RWPE2 (cell line): ENCODE results near the gene FEM1A.

Experiments used
- ATAC-seq: fragments of 200-7000 bp; cut with Tn5 transposase; 3 replicates; pipeline ENCODE4 v1.9.1; 2021; ENCODE audit warnings: low read depth
- DNase-seq: peaks from one replicate; pipeline ENCODE4 v3.0.0-alpha.2; 2020; ENCODE audit warnings: low spot score
- H3K27ac ChIP-seq: fragments of 450-650 bp; 2 replicates; pipeline ENCODE4 v1.5.1; 2017; ENCODE audit warnings: mild to moderate bottlenecking; ENCODE audit not compliant: poor library complexity, severe bottlenecking
- H3K27me3 ChIP-seq: fragments of 250-450 bp; sonication (Bioruptor Pico); 2 replicates; pipeline ENCODE4 v1.5.1; 2021; ENCODE audit warnings: mild to moderate bottlenecking, moderate library complexity; ENCODE audit not compliant: insufficient read depth, poor library complexity, severe bottlenecking
- H3K36me3 ChIP-seq: fragments of 250-450 bp; sonication (Bioruptor Pico); 2 replicates; pipeline ENCODE4 v1.5.1; 2020; ENCODE audit warnings: low read depth, mild to moderate bottlenecking, moderate library complexity
- H3K4me1 ChIP-seq: fragments of 250-450 bp; sonication (Bioruptor Pico); 2 replicates; pipeline ENCODE4 v1.5.1; 2021; ENCODE audit warnings: mild to moderate bottlenecking, moderate library complexity; ENCODE audit not compliant: insufficient read depth, poor library complexity, severe bottlenecking
- H3K4me3 ChIP-seq: fragments of 250-450 bp; sonication (Bioruptor Pico); 2 replicates; pipeline ENCODE4 v1.5.1; 2021; ENCODE audit warnings: mild to moderate bottlenecking, moderate library complexity; ENCODE audit not compliant: severe bottlenecking
- H3K9me3 ChIP-seq: fragments of 250-450 bp; sonication (Bioruptor Pico); 2 replicates; pipeline ENCODE4 v1.5.1; 2021; ENCODE audit warnings: mild to moderate bottlenecking, moderate library complexity; ENCODE audit not compliant: severe bottlenecking
- CTCF ChIP-seq: fragments of 450-650 bp; IDR thresholded peaks from one replicate; pipeline ENCODE4 v1.5.1; 2017; ENCODE audit warnings: mild to moderate bottlenecking, moderate library complexity; ENCODE audit not compliant: poor library complexity, severe bottlenecking

The FEM1A gene

GRCh38 chr19:4748185-4748584, 43.3 kb upstream of the FEM1A start:
- Histone ChIP-seq H3K36me3 (no peaks in the 10 kb centered on the region), H3K4me1 (peaks cover 10% of the 10 kb centered on the region), H3K27ac (no peak overlapping the region), H3K4me3 (no peak overlapping the region), H3K9me3 (no peaks in the 10 kb centered on the region), H3K27me3 (no peaks in the 10 kb centered on the region)
- DNase-seq = no peak
- TF ChIP-seq CTCF = no peak
- no peak for ATAC-seq

GRCh38 chr19:4748589-4748988, 42.9 kb upstream of the FEM1A start:
- TF ChIP-seq CTCF = no peak
- Histone ChIP-seq H3K9me3 (no peaks in the 10 kb centered on the region), H3K27me3 (no peaks in the 10 kb centered on the region), H3K4me3 (no peak overlapping the region), H3K4me1 (peaks cover 10% of the 10 kb centered on the region), H3K36me3 (no peaks in the 10 kb centered on the region), H3K27ac (no peak overlapping the region)
- no peak for ATAC-seq
- no peak for DNase-seq

GRCh38 chr19:4749870-4750590, 41.5 kb upstream of the FEM1A start:
- ATAC-seq (no peak), DNase-seq (no peak)
- no peak for TF ChIP-seq CTCF
- H3K27ac ChIP-seq = no peak overlapping the region
- no peaks in the 10 kb centered on the region for H3K36me3 ChIP-seq
- H3K4me1 ChIP-seq = peaks cover 3% of the 10 kb centered on the region
- H3K4me3 ChIP-seq = no peak overlapping the region
- no peaks in the 10 kb centered on the region for H3K9me3 ChIP-seq
- H3K27me3 ChIP-seq = no peaks in the 10 kb centered on the region

- Histone ChIP-seq H3K27me3 (no peaks in the 10 kb centered on the region), H3K4me3 (no peak overlapping the region), H3K27ac (no peak overlapping the region), H3K36me3 (no peaks in the 10 kb centered on the region), H3K9me3 (no peaks in the 10 kb centered on the region), H3K4me1 (no peaks in the 10 kb centered on the region)
- TF ChIP-seq CTCF = no peak
- no peak for ATAC-seq
- no peak for DNase-seq
Measured at GRCh38 chr19:4754248-4754647, 37.3 kb upstream of the FEM1A start.

GRCh38 chr19:4755459-4755858, 36.1 kb upstream of the FEM1A start:
- H3K36me3 ChIP-seq = no peaks in the 10 kb centered on the region
- no peaks in the 10 kb centered on the region for H3K27me3 ChIP-seq
- H3K9me3 ChIP-seq = no peaks in the 10 kb centered on the region
- TF ChIP-seq CTCF = no peak
- H3K4me3 ChIP-seq = no peak overlapping the region
- no peak for DNase-seq
- no peaks in the 10 kb centered on the region for H3K4me1 ChIP-seq
- no peak overlapping the region for H3K27ac ChIP-seq
- ATAC-seq = no peak
